Globus pallidus (tissue), 1 donor: ENCODE data around the gene ACOD1.

Experiments used
- DNase-seq: peaks from one replicate; pipeline ENCODE4 v3.0.0-alpha.2; 2015; ENCODE audit warnings: low spot score

The ACOD1 gene

DNA sequence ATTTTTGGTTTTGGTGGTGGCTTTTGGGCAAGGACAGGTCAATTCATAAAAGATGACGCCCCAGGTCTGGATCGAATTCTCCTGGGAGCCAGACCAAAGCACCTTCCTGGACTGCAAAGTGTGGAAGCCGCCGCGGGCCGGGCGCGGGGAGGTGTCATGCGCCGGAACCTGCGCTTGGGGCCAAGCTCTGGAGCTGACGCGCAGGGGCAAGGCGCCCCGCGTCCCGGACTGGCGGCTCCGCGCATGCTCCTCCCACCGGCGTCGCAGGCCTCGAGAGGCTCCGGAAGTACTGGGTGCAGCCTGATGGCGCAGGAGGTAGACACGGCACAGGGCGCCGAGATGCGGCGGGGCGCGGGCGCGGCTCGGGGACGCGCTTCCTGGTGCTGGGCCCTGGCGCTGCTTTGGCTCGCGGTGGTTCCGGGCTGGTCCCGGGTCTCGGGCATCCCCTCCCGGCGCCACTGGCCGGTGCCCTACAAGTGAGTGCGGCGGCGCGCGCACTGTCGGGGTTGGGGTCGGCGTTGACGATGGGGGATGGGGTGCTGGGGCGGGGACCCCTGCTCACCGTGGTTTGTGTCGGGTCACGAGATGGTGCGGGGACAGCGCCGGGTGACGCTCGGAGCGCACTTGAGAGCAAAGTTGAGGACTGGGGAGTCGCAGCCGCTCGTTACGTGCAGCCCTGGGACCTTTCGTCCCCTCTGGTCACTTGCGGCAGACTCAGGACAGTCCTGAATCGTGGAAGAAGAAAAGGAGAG lies 43.7 kb downstream of the ACOD1 start, which contains the start of gene CLN5:
Gene CLN5 (plus strand): TSS at position 286 of the 752 bp plus-strand sequence. CDS start 18 bp downstream, at position 304.
- DNase-seq: peak; percentile 89

DNA sequence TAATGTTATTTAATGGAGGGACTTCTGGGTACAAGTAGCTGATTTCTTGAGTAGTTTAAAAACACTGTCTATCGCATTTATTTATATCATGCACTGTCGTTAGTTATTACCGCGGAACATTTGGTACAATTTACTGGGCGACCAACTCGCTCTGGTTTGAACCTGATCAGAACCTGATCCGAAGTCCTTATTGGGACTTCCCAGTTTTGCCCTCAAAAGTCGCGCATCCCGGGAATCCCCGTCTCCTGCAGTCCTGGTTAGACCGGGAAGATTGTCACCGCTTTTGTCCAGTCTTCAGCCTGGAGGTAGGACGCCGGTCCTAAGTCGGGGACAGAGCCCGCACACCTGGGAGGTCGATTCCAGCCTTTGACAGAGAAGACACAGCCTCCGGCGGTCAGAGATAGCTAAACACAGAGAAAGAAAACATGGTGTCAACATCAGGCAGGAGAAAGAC lies 44.3 kb downstream of the ACOD1 start:
- no peak for DNase-seq

DNA sequence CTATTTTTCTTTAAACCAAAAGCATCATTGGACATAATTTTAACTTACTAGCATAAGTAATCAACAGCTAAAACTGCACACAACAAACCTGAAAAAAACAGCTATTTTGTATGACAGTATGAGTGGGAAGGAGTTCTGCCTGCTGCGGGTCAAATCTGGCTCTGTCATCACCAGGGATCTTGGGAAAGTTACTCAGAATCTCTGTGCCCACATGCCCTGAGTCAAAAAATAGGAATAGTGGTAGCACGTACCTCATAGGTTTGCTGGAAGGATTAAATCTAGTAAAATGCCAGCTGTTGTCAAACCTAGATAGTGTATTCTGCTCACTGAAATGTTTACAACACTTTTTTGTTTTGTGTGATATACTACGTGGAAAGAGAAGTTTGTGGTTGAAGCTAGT lies 44.7 kb downstream of the ACOD1 start:
- DNase-seq: no peak

DNA sequence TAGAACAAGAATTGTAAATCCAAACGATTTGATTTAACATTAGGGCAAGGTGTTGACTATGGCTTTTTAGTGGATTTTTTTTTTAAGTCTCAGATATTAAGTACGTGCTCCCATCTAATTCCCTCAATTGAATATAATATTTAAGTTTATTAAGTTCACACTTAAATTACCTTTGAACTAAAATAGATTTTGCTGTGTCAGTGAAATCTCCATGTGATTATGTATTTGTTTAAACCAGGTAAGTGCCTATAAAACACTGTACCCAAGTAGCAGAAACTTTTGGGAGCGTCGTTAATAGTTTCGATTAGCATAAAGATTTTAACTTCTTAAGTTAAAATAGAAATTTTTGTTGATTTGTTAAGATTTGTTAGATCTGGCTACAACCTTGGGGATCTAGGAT lies 45.2 kb downstream of the ACOD1 start:
- DNase-seq: no peak

DNA sequence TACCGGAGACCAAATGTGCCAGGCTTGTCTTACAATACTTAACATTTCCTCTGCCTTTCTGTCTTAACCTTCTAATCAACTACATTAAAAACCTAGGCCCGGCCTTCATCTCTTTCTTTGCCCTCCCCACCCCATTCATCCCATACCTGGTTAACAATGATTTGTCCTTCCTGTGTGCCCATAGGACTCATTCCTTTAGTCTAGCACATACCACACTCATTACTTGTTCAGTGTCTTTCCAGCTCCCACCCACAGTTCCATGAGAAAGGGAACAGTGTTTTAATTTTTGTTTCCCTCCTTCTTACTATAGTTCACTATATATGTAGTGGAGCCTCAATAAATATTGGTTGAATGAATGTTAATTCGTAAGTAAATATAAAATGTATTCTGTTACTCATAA lies 46.0 kb downstream of the ACOD1 start:
- DNase-seq: no peak

DNA sequence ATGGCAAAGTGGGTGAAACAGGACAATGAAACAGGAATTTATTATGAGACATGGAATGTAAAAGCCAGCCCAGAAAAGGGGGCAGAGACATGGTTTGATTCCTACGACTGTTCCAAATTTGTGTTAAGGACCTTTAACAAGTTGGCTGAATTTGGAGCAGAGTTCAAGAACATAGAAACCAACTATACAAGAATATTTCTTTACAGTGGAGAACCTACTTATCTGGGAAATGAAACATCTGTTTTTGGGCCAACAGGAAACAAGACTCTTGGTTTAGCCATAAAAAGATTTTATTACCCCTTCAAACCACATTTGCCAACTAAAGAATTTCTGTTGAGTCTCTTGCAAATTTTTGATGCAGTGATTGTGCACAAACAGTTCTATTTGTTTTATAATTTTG lies 52.2 kb downstream of the ACOD1 start:
- DNase-seq: no peak

DNA sequence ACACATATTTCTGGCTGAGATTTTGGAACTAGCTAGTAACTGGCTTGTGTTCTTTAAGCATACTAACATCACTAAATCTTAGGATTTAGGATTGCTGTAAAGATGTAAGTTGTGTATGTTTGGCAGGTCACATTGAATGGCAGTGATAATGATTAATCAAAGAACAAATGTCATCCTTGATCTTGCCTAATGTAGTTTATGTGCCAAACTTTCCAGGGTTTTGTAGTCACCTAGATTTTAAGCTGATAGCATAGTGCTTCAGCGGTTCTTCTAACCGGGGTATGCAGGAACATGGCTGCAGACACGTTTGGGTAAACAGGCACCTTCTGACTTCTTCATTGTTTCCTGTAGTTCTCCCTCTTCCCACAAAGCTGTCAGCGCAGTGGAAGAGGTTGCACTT lies 53.2 kb downstream of the ACOD1 start:
- DNase-seq: no peak

DNA sequence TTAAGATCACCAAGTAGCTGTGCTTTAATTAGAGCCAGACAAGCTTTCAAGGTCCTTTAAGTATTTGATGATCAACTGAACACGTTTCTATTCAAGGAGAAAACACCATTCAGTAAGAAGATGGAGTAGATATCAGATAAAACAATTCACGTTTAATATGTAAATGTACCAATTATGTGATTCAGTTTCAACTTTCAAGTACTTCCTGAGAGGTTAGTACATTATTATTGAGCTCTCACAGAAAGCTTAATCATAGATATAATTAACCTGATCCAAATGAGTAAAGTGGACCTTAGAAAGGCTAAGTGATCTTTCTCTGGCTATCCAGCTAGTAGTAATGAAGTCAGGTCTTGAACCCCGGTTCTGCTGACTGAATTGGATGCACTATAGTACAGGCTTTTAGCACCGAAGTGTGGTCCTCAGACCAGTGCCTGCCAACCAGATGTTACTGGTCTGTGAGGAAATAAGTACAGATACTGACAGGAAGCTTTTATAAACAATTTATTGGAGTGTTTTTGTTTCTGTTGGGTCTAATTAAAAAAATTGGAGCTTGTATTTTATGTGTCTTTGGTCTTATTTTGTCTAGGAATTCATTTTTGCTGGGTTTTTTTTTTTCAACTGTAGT lies 53.8 kb downstream of the ACOD1 start:
- no peak for DNase-seq

DNA sequence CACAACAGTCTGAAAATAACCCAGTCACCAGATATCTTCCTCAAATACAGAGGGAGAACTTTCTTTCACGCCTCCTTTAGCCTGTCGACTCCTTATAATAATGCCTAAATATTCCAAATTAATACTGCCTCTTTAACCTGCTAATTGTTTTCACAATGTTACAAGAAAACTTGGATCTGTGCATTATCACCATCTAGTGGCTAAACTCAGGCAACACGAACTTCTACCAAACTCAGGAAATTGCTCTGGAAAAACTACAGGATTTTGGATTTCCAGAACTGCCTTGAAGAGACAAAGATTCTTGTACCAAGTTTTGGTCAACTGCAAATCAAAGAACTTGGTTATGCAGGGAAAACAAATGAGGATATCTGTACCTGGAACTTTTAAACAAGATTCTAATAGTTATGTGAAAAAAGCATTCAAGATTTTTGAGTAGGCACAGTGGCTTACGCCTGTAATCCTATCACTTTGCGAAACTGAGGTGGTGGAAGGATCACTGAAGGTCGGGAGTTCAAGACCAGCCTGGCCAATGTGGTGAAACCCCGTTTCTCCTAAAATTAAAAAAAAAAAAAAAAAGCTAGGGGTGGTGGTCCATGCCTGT lies 54.4 kb downstream of the ACOD1 start:
- no peak for DNase-seq
